SK-MEL-5 (cell line): ENCODE data around the gene NUMB. TPM values are rescaled to one million over a fixed set of nuclear protein-coding genes. Genes with fewer than 3 reads are reported as not detected.

Experiments used
- DNase-seq: peaks from one replicate; pipeline ENCODE4 v3.0.0-alpha.2; 2016; ENCODE audit warnings: low read depth, low spot score
- in situ Hi-C: cut with HindIII; loops from 2 replicates; pipeline ENCODE4 v1.10.0; 2016; ENCODE audit warnings: low sequenced_read_pairs, high pct_unique_total_duplicates, low pct_unique_long_range_greater_than_20kb
- total RNA-seq: library from RNA; depleted of rRNA; stranded (reverse); fragments of >200 nt; shearing (Covaris generic); gene quantifications from 2 replicates; pipeline ENCODE4 v1.2.3, GENCODE V29; 2014

NUMB gene
- total RNA-seq, 1 experiment from 2014 or later, result 10.8 TPM

GRCh38 chr14:73261520-73262426 is 196.6 kb downstream of the NUMB start:
- no peak for DNase-seq
- in situ Hi-C loops, result no loop called here

GRCh38 chr14:73261075-73261474 is 197.3 kb downstream of the NUMB start:
- in situ Hi-C loops, result no loop called here
- DNase-seq, result no peak

DNA sequence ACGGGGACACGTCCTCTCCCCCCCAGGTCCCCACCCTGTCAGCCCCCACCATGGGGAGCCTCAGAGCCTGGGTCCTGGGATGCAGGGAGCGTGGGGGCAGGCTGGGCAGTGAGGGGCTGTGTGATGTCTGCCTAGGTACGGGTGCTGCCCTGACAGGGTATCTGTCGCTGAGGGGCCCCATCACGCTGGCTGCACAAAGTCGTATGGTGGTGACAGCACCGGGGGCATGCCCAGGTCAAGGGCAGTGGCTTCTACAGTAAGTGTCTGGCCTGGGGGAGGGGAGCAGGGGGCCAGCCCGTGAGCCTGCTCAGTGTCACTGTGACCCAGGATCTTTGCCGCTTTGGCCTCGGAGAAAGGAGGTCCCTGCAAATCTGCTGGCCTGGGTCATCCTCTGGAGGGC is 197.8 kb downstream of the NUMB start:
- in situ Hi-C loops, result no loop called here
- no peak for DNase-seq

DNA sequence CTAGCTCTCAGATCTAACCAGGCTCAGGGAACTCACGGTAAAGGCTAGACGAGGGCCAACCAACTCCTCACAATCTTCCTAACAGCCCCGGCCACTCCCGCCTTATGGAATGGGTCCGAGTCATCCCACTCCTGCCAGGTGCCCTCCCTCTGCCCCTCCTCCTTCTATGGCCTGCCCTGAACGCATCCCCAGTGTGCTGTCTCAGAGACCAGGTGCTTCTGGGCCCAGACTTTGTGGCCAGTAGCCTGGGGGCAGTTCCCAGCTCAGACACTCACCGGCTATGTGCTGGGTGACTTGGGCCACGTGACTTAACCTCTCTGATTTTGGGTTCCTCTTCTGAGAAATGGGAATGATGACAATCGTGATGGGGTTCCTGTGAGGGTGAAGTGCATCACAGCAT is 198.5 kb downstream of the NUMB start:
- no peak for DNase-seq
- in situ Hi-C loops, result no loop called here

DNA sequence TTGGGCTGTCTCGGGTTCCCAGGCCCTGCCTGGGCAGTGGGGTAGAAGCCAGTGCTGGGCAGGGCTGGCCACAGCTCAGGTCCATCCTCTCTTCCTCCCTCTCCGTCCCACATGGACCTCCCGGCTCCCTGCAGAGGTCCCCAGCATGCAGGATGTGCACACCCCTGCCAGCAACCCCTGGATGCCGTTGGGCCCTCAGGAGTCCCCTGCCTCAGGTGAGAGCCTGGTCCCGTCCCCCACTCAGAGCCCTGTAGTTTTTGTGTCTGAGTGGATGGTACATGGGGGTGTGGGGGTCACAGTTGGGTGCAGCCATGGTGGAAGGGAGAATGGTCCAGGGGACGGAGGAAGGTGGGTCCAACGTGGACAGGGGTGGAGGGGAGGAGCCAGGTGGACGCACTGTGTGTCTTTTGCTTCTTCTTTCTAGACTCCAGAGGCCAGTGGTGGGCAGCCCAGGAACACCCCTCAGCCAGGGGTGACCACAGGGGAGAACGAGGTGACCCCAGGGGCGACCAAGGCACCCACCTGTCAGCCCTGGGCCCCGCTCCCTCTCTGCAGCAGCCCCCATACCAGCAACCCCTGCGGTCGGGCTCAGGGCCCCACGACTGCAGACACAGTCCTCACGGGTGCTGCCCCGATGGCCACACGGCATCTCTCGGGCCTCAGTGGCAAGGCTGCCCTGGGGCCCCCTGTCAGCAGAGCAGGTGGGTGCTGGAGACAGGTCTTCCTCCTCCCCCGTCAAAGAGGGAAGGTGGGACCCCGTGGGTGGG is 199.3 kb downstream of the NUMB start:
- in situ Hi-C loops, result no loop called here
- no peak for DNase-seq

DNA sequence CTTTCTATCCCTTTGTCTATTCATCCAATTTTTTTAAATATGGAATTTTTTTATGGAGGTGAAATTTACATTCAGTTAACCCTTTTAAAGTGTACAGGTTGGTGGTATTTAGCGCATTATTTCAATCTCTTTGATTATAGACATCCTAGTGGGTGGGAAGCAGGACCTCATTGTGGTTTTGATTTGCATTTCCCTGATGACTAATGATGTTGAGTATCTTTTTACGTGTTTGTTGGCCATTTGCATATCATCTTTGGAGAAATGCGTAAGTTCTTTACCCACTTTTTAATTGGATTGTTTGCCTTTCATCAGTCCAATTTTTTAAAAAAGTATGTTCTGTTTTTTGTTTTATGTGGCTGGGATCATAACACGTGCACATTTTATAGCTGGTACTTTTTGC is 200.3 kb downstream of the NUMB start:
- in situ Hi-C loops, result no loop called here
- DNase-seq, result no peak

GRCh38 chr14:73255693-73256225 is 202.6 kb downstream of the NUMB start:
- DNase-seq, result no peak
- in situ Hi-C loops, result no loop called here

- DNase-seq, result no peak
- in situ Hi-C loops, result no loop called here
These were observed 203.3 kb downstream of the NUMB start for GRCh38 chr14:73255005-73255400.

GRCh38 chr14:73254247-73255004 is 203.9 kb downstream of the NUMB start:
- in situ Hi-C loops, result no loop called here
- DNase-seq, result no peak

- no peak for DNase-seq
- in situ Hi-C loops, result no loop called here
These were observed 204.6 kb downstream of the NUMB start for GRCh38 chr14:73253721-73254120.

DNA sequence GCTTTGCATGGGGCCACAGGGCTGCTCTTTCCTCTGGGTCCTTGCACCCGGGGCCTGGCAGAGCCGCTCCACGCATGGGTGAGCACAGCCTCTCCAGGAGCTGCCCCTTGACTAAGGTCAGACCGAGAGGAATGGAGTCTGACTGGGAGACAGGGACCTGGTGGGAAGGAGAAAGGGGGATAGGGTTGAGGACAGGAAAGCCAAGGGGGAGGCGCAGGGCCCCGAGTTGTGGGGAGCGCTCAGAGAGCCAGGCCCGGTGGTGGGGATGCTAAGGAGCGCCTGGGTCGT is 205.1 kb downstream of the NUMB start:
- DNase-seq, result no peak
- in situ Hi-C loops, result no loop called here

GRCh38 chr14:73252491-73253322 is 205.6 kb downstream of the NUMB start:
- no peak for DNase-seq
- in situ Hi-C loops, result no loop called here

DNA sequence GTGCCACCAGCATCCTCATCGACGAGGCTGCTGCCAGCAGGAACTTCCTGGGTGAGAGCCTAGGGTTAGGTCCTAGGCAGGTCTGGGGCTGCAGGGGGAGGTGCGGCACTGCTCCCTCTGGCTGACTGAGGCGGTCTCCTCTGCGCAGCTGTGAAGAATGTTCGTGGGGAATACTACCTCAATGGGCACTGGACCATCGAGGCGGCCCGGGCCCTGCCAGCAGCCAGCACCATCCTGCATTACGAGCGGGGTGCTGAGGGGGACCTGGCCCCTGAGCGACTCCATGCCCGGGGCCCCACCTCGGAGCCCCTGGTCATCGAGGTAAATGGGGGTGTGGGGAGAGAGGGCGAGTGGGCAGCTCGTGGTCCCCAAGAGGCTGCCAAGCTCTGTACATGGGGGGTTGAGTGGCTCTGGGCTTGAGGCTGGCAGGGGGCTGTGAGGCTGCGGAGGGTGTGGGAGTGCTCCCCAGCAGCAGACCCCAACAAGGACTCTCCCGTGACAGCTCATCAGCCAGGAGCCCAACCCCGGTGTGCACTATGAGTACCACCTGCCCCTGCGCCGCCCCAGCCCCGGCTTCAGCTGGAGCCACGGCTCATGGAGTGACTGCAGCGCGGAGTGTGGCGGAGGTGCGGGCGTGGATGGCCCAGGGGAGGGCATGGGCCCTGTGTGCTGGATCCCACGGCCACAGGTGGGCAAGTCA is 206.7 kb downstream of the NUMB start:
- no peak for DNase-seq
- in situ Hi-C loops, result no loop called here

GRCh38 chr14:73250781-73251500 is 207.4 kb downstream of the NUMB start:
- in situ Hi-C loops, result no loop called here
- DNase-seq, result no peak

DNA sequence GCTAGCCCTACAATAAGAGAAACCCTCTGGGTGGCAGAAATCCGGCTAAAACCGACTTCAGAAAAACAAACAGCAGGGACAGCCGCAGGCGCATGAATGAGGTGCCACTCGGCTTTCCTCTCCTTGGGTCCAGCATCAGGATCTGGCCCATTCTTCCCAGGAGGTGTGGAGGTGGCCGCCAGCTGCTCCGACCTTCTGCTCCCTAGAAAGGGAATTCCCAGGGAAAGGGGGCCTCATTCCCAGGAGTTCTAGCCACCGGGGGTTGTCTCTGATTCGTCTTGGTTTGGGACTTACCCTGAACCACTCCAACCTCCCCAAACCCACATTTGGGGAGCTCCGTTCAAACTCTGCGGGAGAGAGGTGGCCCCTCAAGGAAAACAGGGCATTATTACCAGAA is 208.0 kb downstream of the NUMB start:
- DNase-seq, result no peak
- in situ Hi-C loops, result no loop called here

- in situ Hi-C loops, result no loop called here
- no peak for DNase-seq
These were observed 208.6 kb downstream of the NUMB start for GRCh38 chr14:73249564-73250316.
